ENCODE data around the gene CCDC194. TPM values are rescaled to one million over a fixed set of nuclear protein-coding genes. Genes with fewer than 3 reads are reported as not detected.

The CCDC194 gene
- total and polyA plus RNA-seq, 9 donors = not detected

DNA sequence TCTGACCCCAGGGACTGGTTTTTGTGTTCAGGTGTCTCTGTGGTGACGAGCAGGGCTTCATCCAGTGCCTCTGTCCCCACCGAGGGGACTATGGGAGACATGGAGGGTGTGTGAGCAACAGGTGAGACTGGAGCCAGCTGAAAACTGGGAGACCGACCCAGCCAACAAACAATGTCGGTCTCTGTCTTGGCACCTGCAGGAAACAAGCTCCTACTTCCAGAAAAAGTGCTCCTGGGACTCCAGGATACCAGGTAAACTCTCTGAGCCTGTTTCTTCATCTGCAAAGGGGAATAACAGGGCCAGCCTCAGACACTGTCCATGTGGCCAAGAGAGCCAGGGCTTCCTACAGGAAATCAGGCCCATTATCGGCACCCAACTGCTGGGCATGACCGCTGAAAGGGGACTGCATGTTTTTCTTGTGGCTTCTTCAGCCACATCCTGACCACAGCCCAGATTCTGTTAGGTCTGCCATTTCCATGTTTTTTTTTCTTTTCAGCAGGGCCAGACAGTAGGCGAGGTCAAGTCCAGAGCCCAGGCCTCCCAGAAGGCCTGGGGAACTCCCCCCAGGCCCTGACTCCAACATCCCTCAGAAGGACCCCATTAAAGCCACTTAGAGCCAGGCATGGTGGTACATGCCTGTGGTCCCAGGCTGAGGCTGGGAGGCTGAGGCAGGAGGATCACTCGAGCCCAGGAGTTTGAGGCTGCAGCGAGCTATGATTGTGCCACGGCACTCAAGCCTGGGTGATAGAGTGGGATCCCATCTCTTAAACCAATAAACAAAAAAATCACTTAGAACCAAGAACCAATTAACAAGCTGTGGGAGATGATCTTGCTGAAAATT, 12.3 kb upstream of the CCDC194 start:
- no peaks in the 10 kb centered on the region for H3K27me3 ChIP-seq (ENCODE audit: control insufficient read depth, insufficient read depth, low read length)
- 52% methylated on average over 5 of the region's 10 CpGs for WGBS (ENCODE audit: insufficient coverage)
- peaks cover 23% of the 10 kb centered on the region for H3K4me1 ChIP-seq (ENCODE audit: control insufficient read depth, insufficient read depth, low read length)
- peak overlapping the region; percentile 25 for H3K4me3 ChIP-seq (ENCODE audit: low read length)
- H3K27ac ChIP-seq (ENCODE audit: low read length) = peak overlapping the region; percentile 89
- DNase-seq = no peak
- H3K9me3 ChIP-seq (replicated peaks; ENCODE audit: control insufficient read depth, low read depth, low read length) = no peaks in the 10 kb centered on the region
- H3K36me3 ChIP-seq (ENCODE audit: control insufficient read depth, insufficient read depth, low read length) = peaks cover 5% of the 10 kb centered on the region

DNA sequence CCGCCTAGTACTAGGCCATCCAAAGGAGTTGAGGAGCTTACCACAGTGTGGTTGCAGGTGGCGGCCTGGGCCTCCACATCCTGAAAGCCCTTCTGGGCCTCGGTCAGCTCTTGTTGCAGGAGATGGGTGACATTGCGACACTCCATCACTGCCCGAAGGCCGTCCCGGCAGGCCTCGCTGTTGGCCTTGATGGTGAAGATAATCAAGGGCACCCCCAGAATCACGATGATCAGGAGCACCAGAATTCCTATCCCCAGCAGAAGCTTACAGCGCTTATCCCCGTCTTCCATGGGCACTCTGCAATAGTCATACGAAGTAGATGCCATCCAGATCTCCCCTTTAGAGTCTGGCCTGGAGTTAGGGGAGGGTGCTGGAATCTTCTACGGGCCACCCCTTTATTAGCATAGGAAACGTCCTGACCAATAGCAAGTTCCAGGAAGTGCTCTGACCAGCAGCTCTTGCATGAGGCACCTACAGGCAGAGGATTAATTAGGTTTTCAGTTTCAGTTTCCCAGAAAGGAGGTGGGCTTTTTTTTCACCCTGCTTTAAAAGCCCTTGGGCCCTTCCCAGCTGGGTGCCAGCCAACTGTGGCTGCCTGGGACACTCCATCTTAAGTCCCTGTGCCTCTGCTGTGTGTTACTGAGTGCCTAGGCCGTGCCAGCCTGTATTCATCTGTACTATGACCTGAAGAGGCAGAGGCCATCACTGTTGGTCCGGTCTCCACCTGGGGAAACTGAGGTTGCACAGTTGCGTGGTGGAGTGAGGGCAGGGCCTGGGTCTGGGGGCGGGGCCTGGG, 11.5 kb upstream of the CCDC194 start, which contains the start of gene BST2:
TSS of gene BST2 (minus strand) at position 381 of the 796 bp plus-strand sequence. CDS start at position 326, 55 bp downstream.
- peak within 1 kb of the TSS; percentile 57 for H3K4me3 ChIP-seq (ENCODE audit: low read length)
- H3K27me3 ChIP-seq (ENCODE audit: control insufficient read depth, insufficient read depth, low read length) = no peaks in the 10 kb centered on the region
- peak within 1 kb of the TSS; percentile 89 for H3K27ac ChIP-seq (ENCODE audit: low read length)
- H3K36me3 ChIP-seq (ENCODE audit: control insufficient read depth, insufficient read depth, low read length) = peaks cover 5% of the 10 kb centered on the region
- 80% methylated on average over 17 of the region's 18 CpGs for WGBS (ENCODE audit: insufficient coverage)
- peaks cover 23% of the 10 kb centered on the region for H3K4me1 ChIP-seq (ENCODE audit: control insufficient read depth, insufficient read depth, low read length)
- peak; percentile 74 for DNase-seq
- no peaks in the 10 kb centered on the region for H3K9me3 ChIP-seq (replicated peaks; ENCODE audit: control insufficient read depth, low read depth, low read length)

DNA sequence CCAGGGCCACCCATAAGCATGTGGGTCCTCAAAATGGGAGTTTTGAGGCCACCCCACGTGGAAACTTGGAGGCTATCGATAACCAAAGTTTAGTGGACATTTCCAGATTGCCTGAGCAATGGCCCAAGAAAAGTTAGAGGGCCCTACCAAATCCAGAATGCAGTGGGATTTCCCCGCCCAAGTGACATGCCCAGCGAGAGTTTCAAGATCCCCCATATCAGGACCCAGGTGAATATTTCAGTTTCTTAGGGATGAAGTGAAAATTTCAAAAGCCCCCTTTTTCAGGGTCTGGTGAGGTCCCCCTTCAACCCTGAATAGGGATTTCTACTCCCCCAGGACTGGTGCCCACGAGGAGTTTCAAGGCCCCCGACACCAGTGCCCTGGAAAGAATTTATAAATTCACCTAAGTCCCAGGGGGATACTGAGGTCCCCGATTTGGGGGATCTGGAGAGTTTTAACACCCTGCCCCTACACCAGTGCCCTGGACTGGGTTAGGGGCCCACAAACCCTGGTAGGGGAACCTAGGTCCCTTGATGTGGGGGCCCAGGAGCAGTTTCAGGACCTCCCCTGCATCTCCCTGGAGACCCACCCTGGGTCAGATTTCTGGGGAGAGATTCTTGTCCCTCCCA, 10.7 kb upstream of the CCDC194 start:
- no peak for DNase-seq
- no peaks in the 10 kb centered on the region for H3K27me3 ChIP-seq (ENCODE audit: control insufficient read depth, insufficient read depth, low read length)
- no peaks in the 10 kb centered on the region for H3K9me3 ChIP-seq (replicated peaks; ENCODE audit: control insufficient read depth, low read depth, low read length)
- peaks cover 23% of the 10 kb centered on the region for H3K4me1 ChIP-seq (ENCODE audit: control insufficient read depth, insufficient read depth, low read length)
- 100% methylated on average over 2 of the region's 7 CpGs for WGBS (ENCODE audit: insufficient coverage)
- peak overlapping the region; percentile 89 for H3K27ac ChIP-seq (ENCODE audit: low read length)
- peaks cover 5% of the 10 kb centered on the region for H3K36me3 ChIP-seq (ENCODE audit: control insufficient read depth, insufficient read depth, low read length)
- peak overlapping the region; percentile 57 for H3K4me3 ChIP-seq (ENCODE audit: low read length)

DNA sequence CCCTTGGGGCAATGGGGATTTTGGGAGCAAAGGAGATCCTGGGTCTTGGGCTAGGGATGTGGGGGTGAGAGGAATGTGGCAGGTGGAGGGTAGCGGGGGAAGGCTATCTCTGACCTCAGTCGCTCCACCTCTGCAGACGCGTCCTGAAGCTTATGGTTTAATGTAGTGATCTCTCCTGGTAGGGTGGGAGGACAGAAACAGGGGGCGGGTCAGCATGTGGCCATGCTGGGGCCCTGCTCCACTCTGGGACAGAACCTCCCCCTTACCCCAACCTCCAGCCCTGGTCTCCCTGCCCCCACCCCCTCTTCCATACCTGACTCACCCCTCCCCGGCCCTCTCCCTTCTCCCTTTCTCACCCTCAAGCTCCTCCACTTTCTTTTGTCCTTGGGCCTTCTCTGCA, 10.0 kb upstream of the CCDC194 start:
- Histone ChIP-seq H3K4me1 (ENCODE audit: control insufficient read depth, insufficient read depth, low read length) (peaks cover 23% of the 10 kb centered on the region), H3K27ac (ENCODE audit: low read length) (peak overlapping the region; percentile 35), H3K4me3 (ENCODE audit: low read length) (peak overlapping the region; percentile 57)

DNA sequence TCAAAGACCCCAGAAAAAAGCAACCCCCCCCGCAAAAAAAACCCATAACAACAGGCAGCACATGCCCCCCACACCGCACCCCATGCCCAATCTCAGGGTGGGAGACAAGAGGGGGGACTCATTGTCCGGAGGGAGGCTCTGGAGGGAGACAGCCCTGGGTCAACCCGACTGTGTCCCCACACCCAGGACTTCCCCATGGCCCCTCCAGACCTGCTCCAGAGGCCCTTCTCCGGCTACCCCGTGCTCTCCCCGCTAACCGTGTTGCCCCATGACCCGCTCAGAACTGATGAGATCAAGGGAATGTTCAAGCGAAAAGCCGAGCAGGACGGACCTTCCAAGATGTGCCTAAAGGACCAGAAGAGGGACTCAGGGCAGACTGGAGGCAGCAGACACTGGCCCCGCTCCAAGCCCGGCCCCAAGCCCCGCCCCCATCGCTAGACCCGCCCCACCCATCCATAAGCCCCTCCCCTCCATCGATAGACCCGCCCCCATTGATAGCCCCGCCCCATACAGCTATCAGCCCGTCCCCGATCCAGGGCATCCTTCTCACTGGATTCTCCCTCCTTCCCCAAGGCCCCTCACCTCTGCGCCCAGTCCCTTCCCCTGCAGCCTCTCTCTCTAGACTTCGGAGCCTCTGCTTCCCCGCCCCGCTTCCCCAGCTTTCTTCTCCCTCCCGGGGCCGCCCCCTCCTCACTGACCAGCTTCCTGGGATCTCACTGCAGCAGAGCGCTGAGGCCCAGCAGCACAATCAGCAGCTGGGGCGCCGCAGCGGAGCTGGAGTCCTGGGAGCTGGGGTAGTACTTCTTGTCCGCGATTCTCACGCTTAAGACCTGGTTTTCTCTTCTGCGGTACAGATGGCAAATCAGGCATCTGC, 9.2 kb upstream of the CCDC194 start:
- peaks cover 5% of the 10 kb centered on the region for H3K36me3 ChIP-seq (ENCODE audit: control insufficient read depth, insufficient read depth, low read length)
- H3K27me3 ChIP-seq (ENCODE audit: control insufficient read depth, insufficient read depth, low read length) = no peaks in the 10 kb centered on the region
- peaks cover 23% of the 10 kb centered on the region for H3K4me1 ChIP-seq (ENCODE audit: control insufficient read depth, insufficient read depth, low read length)
- no peak for DNase-seq
- H3K9me3 ChIP-seq (replicated peaks; ENCODE audit: control insufficient read depth, low read depth, low read length) = no peaks in the 10 kb centered on the region
- peak overlapping the region; percentile 57 for H3K4me3 ChIP-seq (ENCODE audit: low read length)
- WGBS (ENCODE audit: insufficient coverage) = 28% methylated on average over 25 of the region's 36 CpGs
- H3K27ac ChIP-seq (ENCODE audit: low read length) = no peak overlapping the region

More for the DNA sequence above, 10.0 kb upstream of the CCDC194 start:
- no peak for DNase-seq
- no peaks in the 10 kb centered on the region for H3K9me3 ChIP-seq (replicated peaks; ENCODE audit: control insufficient read depth, low read depth, low read length)
- 80% methylated on average over 2 of the region's 6 CpGs for WGBS (ENCODE audit: insufficient coverage)
- H3K36me3 ChIP-seq (ENCODE audit: control insufficient read depth, insufficient read depth, low read length) = peaks cover 5% of the 10 kb centered on the region
- H3K27me3 ChIP-seq (ENCODE audit: control insufficient read depth, insufficient read depth, low read length) = no peaks in the 10 kb centered on the region

DNA sequence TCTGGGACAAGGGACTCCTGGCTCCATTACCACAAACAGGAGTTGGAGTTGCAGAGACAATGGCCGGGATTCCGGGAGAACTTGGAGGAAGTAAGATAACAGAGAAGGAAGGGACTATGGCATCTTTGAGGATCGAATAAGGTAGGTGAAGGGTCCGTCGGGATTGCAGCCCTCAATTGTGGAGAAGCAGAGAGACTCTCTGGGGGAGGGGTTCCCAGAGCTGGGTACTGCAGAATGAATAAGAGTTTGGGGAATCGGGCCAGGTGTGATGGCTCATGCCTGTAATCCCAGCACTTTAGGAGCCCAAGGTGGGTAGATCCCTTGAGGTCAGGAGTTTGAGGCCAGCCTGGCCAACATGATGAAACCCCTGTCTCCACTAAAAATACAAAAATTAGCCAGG, 7.6 kb upstream of the CCDC194 start:
- no peak for DNase-seq
- Histone ChIP-seq H3K4me3 (ENCODE audit: low read length) (no peak overlapping the region), H3K4me1 (ENCODE audit: control insufficient read depth, insufficient read depth, low read length) (peaks cover 20% of the 10 kb centered on the region), H3K27me3 (ENCODE audit: control insufficient read depth, insufficient read depth, low read length) (no peaks in the 10 kb centered on the region), H3K36me3 (ENCODE audit: control insufficient read depth, insufficient read depth, low read length) (peaks cover 5% of the 10 kb centered on the region), H3K27ac (ENCODE audit: low read length) (no peak overlapping the region), H3K9me3 (replicated peaks; ENCODE audit: control insufficient read depth, low read depth, low read length) (no peaks in the 10 kb centered on the region)
- WGBS (ENCODE audit: insufficient coverage) = 84% methylated on average over 6 of the region's 6 CpGs

DNA sequence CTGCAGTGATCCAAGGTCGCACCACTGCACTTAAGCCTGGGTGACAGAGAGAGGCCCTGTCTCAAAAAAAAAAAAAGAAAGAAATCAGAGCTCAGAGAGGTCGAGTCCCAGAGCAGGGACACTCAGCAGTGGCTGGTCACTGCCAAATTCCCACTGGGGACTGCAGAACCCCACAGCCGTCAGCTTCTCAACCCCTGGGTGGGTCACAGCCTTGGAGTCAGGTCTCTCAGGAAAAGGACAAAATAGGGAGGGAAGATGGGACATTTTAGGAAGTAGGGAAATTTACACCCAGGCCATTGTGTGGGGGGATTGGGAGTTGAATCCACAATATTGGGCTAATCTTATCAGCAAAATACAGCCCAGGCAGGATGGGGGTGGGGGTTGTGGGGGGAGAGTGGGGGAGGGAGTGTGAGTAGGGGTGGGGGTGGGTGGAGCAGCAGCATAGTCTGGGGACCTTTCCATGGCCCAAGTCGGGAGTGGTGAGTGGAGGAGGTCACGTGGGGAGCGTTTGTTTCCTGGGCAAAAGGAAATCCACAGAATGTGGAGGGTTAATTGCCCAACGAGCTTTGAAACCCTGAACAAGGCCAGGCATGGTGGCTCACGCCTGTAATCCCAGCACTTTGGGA, 5.0 kb upstream of the CCDC194 start:
- Histone ChIP-seq H3K36me3 (ENCODE audit: control insufficient read depth, insufficient read depth, low read length) (peaks cover 5% of the 10 kb centered on the region), H3K4me1 (ENCODE audit: control insufficient read depth, insufficient read depth, low read length) (peaks cover 2% of the 10 kb centered on the region), H3K4me3 (ENCODE audit: low read length) (no peak overlapping the region), H3K27ac (ENCODE audit: low read length) (no peak overlapping the region), H3K9me3 (replicated peaks; ENCODE audit: control insufficient read depth, low read depth, low read length) (no peaks in the 10 kb centered on the region), H3K27me3 (ENCODE audit: control insufficient read depth, insufficient read depth, low read length) (no peaks in the 10 kb centered on the region)
- DNase-seq = no peak
- WGBS (ENCODE audit: insufficient coverage) = 53% methylated on average over 5 of the region's 8 CpGs

DNA sequence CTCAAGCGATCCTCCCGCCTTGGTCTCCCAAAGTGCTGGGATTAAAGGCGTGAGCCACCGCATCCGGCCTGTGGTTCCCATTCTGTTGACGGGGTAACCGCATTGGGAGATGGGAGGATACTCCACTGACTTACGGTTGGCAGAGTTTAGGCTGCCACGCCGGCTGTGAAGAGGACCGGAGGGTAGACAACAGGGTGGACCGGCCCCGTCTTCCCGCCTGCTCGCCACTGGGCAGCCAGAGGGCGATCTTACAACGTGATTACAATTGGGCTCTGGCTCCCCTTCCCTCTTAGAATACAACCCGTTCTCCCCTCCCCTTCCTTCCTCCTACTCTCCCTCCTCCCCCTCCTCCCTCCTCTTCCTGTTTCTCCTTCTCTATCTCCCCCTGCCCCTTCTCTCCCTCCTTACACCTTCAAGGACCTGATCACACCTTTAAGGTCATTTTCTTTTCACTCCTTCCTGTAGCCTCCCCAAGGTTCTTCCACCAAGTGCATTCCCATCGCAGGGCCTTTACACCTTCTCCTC, 957 bp upstream of the CCDC194 start:
- peaks cover 8% of the 10 kb centered on the region for H3K27me3 ChIP-seq (ENCODE audit: control insufficient read depth, insufficient read depth, low read length)
- WGBS (ENCODE audit: insufficient coverage) = 37% methylated on average over 18 of the region's 19 CpGs
- no peaks in the 10 kb centered on the region for H3K9me3 ChIP-seq (replicated peaks; ENCODE audit: control insufficient read depth, low read depth, low read length)
- H3K4me3 ChIP-seq (ENCODE audit: low read length) = no peak overlapping the region
- H3K36me3 ChIP-seq (ENCODE audit: control insufficient read depth, insufficient read depth, low read length) = no peaks in the 10 kb centered on the region
- peak; percentile 77 for DNase-seq
- no peak overlapping the region for H3K27ac ChIP-seq (ENCODE audit: low read length)
- peaks cover 12% of the 10 kb centered on the region for H3K4me1 ChIP-seq (ENCODE audit: control insufficient read depth, insufficient read depth, low read length)

DNA sequence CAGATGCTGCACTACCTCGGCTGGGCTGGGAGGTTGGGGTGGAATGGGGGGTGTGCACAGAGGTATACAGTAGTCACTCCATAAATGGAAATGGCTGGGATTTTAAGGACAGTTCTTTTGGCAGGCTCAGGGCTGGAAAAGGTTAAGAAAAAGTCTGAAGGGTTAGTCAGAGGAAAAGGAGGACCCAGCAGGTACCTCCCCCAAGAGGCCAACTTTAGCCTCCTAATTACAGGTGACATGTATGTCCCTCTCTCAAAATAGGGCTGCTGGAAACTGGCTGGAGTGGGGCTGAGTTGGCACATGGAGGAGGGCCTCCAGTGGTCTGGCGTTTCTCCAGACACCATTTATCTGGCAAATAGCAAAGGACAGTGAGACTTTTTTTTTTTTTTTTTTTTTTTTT, 994 bp downstream of the CCDC194 start:
- no peak for DNase-seq
- H3K4me1 ChIP-seq (ENCODE audit: control insufficient read depth, insufficient read depth, low read length) = peaks cover 12% of the 10 kb centered on the region
- 88% methylated on average over 1 of the region's 2 CpGs for WGBS (ENCODE audit: insufficient coverage)
- no peak overlapping the region for H3K4me3 ChIP-seq (ENCODE audit: low read length)
- H3K9me3 ChIP-seq (replicated peaks; ENCODE audit: control insufficient read depth, low read depth, low read length) = no peaks in the 10 kb centered on the region
- no peaks in the 10 kb centered on the region for H3K36me3 ChIP-seq (ENCODE audit: control insufficient read depth, insufficient read depth, low read length)
- H3K27ac ChIP-seq (ENCODE audit: low read length) = no peak overlapping the region
- peaks cover 17% of the 10 kb centered on the region for H3K27me3 ChIP-seq (ENCODE audit: control insufficient read depth, insufficient read depth, low read length)

Data from muscle of leg (tissue), 11 donors.